ENCODE results near the gene XG. TPM values are rescaled to one million over a fixed set of nuclear protein-coding genes. Genes with fewer than 3 reads are reported as not detected.
"Not testable (repeated sequence)": the region's sequence is repeated elsewhere in the genome, so short reads cannot be mapped to it uniquely, and the experiment has no call there.

XG gene
- total and polyA plus RNA-seq, 4 donors: 0.21 to 0.71 (median 0.39) TPM

DNA sequence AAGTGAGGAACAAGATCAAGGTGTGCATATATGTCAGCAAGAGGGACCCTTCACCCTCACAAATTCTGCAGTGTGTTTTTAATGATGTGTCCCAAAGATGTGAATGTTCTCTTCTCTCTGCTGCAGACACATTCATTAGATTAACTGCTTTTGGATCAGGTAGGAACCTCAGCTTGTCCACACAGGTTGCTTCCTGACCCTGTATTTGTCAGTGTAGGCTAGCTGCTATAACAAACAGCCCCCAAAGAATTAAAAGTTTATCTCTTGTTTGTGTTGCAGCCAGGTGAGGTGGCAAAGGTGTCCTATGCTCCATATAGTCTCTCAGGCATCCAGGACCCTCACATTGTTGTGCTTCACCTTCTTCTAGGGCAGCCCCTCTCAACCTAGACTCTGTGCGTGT lies 17.8 kb downstream of the XG start:
- DNase-seq: no peak
- ATAC-seq (ENCODE audit: insufficient read depth, low FRiP score): no peak
- Histone ChIP-seq H3K36me3 (ENCODE audit: control insufficient read depth in 4 of 4, insufficient read depth in 4 of 4, low read length in 4 of 4) (no peaks in the 10 kb centered on the region), H3K4me1 (ENCODE audit: control insufficient read depth in 5 of 5, insufficient read depth in 5 of 5, low read length in 5 of 5) (no peaks in the 10 kb centered on the region), H3K9me3 (ENCODE audit: control insufficient read depth in 4 of 4, insufficient read depth in 3 of 4, low read length in 3 of 4) (peaks cover 0 to 6% (median 0%) of the 10 kb centered on the region in 4 donors), H3K27me3 (ENCODE audit: control insufficient read depth in 3 of 3, insufficient read depth in 3 of 3, low read length in 2 of 3) (peaks cover 0 to 10% (median 0%) of the 10 kb centered on the region in 3 donors), H3K9ac (ENCODE audit: insufficient read depth in 1 of 2, low read length in 2 of 2) (no peak overlapping the region), H3K4me3 (no peak overlapping the region), H3K27ac (ENCODE audit: low read depth in 1 of 2, low read length in 1 of 2) (no peak overlapping the region)
- TF ChIP-seq, protein P1, sequence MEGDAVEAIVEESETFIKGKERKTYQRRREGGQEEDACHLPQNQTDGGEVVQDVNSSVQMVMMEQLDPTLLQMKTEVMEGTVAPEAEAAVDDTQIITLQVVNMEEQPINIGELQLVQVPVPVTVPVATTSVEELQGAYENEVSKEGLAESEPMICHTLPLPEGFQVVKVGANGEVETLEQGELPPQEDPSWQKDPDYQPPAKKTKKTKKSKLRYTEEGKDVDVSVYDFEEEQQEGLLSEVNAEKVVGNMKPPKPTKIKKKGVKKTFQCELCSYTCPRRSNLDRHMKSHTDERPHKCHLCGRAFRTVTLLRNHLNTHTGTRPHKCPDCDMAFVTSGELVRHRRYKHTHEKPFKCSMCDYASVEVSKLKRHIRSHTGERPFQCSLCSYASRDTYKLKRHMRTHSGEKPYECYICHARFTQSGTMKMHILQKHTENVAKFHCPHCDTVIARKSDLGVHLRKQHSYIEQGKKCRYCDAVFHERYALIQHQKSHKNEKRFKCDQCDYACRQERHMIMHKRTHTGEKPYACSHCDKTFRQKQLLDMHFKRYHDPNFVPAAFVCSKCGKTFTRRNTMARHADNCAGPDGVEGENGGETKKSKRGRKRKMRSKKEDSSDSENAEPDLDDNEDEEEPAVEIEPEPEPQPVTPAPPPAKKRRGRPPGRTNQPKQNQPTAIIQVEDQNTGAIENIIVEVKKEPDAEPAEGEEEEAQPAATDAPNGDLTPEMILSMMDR (IDR thresholded peaks at IDR 0.05; ENCODE audit: control extremely low read depth, extremely low read depth): no peak
- 95 to 100% methylated on average over 1 of the region's 1 CpG for WGBS, 2 donors

DNA sequence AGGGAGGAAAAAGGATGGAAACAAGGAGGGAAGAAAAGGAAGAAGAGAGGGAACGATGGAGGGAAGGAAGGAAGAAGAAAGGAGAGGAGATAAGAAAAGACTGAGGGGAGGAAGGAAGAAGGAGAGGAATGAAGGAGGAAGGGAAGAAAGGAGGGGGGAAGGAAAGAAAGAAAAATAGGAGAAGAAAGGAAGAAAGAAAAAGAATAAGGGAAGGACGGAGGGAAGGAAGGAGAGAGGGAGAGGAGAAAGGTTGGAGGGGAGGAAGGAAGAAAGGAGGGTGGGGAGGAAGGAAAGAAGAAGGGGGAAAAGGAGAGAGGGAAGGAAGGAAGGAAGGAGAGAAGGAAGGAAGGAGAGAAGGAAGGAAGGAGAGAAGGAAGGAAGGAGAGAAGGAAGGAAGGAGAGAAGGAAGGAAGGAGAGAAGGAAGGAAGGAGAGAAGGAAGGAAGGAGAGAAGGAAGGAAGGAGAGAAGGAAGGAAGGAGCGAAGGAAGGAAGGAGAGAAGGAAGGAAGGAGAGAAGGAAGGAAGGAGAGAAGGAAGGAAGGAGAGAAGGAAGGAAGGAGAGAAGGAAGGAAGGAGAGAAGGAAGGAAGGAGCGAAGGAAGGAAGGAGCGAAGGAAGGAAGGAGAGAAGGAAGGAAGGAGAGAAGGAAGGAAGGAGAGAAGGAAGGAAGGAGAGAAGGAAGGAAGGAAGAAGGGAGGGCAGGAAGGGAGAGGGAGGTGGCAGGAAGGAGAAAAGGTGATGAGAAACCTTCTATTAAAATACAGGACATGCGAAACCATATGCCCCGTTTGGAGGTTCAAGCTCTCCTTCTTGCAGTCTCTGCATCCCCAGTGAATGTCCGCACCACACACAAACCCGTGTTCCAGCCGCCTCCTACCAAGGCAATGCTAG lies 21.6 kb downstream of the XG start:
- not testable (repeated sequence) for H3K36me3 ChIP-seq (ENCODE audit: control insufficient read depth in 4 of 4, insufficient read depth in 4 of 4, low read length in 4 of 4); H3K9me3 ChIP-seq (ENCODE audit: control insufficient read depth in 4 of 4, insufficient read depth in 3 of 4, low read length in 3 of 4); DNase-seq; H3K4me3 ChIP-seq; ATAC-seq (ENCODE audit: insufficient read depth, low FRiP score); H3K27me3 ChIP-seq (ENCODE audit: control insufficient read depth in 3 of 3, insufficient read depth in 3 of 3, low read length in 2 of 3); H3K4me1 ChIP-seq (ENCODE audit: control insufficient read depth in 5 of 5, insufficient read depth in 5 of 5, low read length in 5 of 5); H3K27ac ChIP-seq (ENCODE audit: low read depth in 1 of 2, low read length in 1 of 2); H3K9ac ChIP-seq (ENCODE audit: insufficient read depth in 1 of 2, low read length in 2 of 2)
- WGBS, 2 donors: 87 to 89% methylated on average over 8 of the region's 10 CpGs

DNA sequence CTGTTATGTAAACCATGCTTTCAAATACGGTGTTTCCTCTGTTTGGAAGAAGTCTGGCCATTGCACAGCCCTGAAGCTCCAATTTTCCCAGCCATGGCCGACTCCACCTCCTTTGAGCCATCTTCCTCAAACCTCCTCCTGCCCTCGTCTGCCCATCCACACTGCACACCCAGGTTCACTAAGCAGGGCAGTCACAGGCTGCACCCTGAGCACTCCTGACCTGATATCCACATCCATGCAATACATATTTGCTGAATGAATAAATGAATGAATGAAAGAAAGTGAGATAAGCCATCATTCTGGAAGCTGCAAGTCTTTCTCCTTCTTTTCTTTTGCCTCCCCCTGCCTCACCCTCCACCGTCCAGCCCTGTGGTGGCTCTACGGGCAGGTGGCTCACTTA lies 22.2 kb downstream of the XG start:
- Histone ChIP-seq H3K9me3 (ENCODE audit: control insufficient read depth in 4 of 4, insufficient read depth in 3 of 4, low read length in 3 of 4) (peaks cover 0 to 6% (median 0%) of the 10 kb centered on the region in 4 donors), H3K4me3 (no peak overlapping the region), H3K4me1 (ENCODE audit: control insufficient read depth in 5 of 5, insufficient read depth in 5 of 5, low read length in 5 of 5) (no peaks in the 10 kb centered on the region), H3K36me3 (ENCODE audit: control insufficient read depth in 4 of 4, insufficient read depth in 4 of 4, low read length in 4 of 4) (no peaks in the 10 kb centered on the region), H3K27me3 (ENCODE audit: control insufficient read depth in 3 of 3, insufficient read depth in 3 of 3, low read length in 2 of 3) (peaks cover 0 to 3% (median 2%) of the 10 kb centered on the region in 3 donors), H3K27ac (ENCODE audit: low read depth in 1 of 2, low read length in 1 of 2) (no peak overlapping the region), H3K9ac (ENCODE audit: insufficient read depth in 1 of 2, low read length in 2 of 2) (no peak overlapping the region)
- ATAC-seq (ENCODE audit: insufficient read depth, low FRiP score) (no peak), DNase-seq (no peak)
- TF ChIP-seq, protein P1 (IDR thresholded peaks at IDR 0.05; ENCODE audit: control extremely low read depth, extremely low read depth): no peak
- 73 to 87% methylated on average over 5 of the region's 5 CpGs for WGBS, 2 donors

DNA sequence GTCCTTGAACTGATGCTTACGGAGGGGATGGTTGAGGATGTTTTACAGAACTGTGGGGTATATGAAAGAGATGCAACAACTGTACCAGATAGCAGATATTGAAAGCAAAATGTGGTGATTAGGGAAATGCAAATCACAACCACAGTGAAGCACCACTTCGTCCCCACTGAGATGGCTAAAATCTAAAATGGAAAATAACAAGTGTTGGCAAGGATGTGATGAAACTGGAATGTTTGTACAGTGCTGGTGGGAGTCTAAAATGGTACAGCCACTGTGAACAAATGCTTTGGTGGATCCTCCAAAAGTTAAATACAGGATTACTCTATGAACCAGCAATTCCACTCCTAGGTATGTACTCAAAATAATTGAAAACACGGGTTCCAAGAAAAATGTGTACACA lies 22.9 kb downstream of the XG start:
- 96 to 97% methylated on average over 3 of the region's 3 CpGs for WGBS, 2 donors
- Histone ChIP-seq H3K9ac (ENCODE audit: insufficient read depth in 1 of 2, low read length in 2 of 2) (no peak overlapping the region), H3K27ac (ENCODE audit: low read depth in 1 of 2, low read length in 1 of 2) (no peak overlapping the region), H3K4me1 (ENCODE audit: control insufficient read depth in 5 of 5, insufficient read depth in 5 of 5, low read length in 5 of 5) (no peaks in the 10 kb centered on the region), H3K9me3 (ENCODE audit: control insufficient read depth in 4 of 4, insufficient read depth in 3 of 4, low read length in 3 of 4) (peaks cover 0 to 6% (median 0%) of the 10 kb centered on the region in 4 donors), H3K27me3 (ENCODE audit: control insufficient read depth in 3 of 3, insufficient read depth in 3 of 3, low read length in 2 of 3) (peaks cover 0 to 2% (median 0%) of the 10 kb centered on the region in 3 donors), H3K36me3 (ENCODE audit: control insufficient read depth in 4 of 4, insufficient read depth in 4 of 4, low read length in 4 of 4) (no peaks in the 10 kb centered on the region), H3K4me3 (no peak overlapping the region)
- TF ChIP-seq, protein P1 (IDR thresholded peaks at IDR 0.05; ENCODE audit: control extremely low read depth, extremely low read depth): no peak
- no peak for DNase-seq
- ATAC-seq (ENCODE audit: insufficient read depth, low FRiP score): no peak

DNA sequence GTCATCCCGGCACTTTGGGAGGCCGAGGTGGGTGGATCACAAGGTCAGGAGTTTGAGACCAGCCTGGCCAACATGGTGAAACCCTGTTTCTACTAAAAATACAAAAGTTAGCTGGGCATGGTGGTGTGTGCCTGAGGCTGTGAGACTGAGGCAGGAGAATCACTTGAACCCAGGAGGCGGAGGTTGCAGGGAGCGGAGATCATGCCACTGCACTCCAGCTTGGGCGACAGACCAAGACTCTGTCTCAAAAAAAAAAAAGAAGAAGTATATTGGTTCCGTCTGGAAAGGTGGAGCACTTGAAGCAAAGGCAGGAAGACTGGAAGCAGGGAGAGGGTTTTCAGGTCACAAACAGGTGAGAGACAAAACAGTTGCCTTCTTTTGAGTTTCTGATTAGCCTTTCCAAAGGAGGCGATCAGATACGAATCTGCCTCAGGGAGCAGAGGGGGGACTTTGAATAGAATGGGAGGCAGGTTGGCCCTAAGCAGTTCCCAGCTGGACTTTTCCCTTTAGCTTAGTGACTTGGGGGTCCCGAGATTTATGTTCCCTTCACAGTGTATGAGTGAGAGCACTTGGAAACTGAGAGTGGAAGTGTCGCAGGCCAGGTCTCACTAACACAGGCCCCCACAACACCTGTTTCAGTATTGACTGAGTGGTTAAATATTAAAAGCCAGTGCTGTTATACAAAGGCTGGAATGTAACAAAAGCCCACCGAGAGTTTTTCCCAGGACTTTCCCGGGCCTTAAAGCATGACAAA lies 28.8 kb downstream of the XG start:
- 67 to 81% methylated on average over 12 of the region's 12 CpGs for WGBS, 2 donors
- not testable (repeated sequence) for H3K9ac ChIP-seq (ENCODE audit: insufficient read depth in 1 of 2, low read length in 2 of 2); H3K27ac ChIP-seq (ENCODE audit: low read depth in 1 of 2, low read length in 1 of 2); H3K36me3 ChIP-seq (ENCODE audit: control insufficient read depth in 4 of 4, insufficient read depth in 4 of 4, low read length in 4 of 4); ATAC-seq (ENCODE audit: insufficient read depth, low FRiP score); H3K4me3 ChIP-seq; H3K9me3 ChIP-seq (ENCODE audit: control insufficient read depth in 4 of 4, insufficient read depth in 3 of 4, low read length in 3 of 4); H3K4me1 ChIP-seq (ENCODE audit: control insufficient read depth in 5 of 5, insufficient read depth in 5 of 5, low read length in 5 of 5)
- H3K27me3 ChIP-seq (ENCODE audit: control insufficient read depth in 3 of 3, insufficient read depth in 3 of 3, low read length in 2 of 3): peaks cover 0 to 21% (median 16%) of the 10 kb centered on the region in 3 donors
- DNase-seq: peak; percentile 24 to 61 (median 32)

All from lung (tissue), 12 donors.